GM18508 (cell line): Measurements from ENCODE around the gene P2RX7.
"Not testable (repeated sequence)": the region's sequence is repeated elsewhere in the genome, so short reads cannot be mapped to it uniquely, and the experiment has no call there.

Source experiments
- ATAC-seq: cut with Tn5 transposase; IDR thresholded peaks from one replicate; pipeline ENCODE4 v1.9.1; 2021; ENCODE audit warnings: moderate number of reproducible peaks; ENCODE audit not compliant: insufficient read depth, unreplicated experiment

The P2RX7 gene

GRCh38 chr12:121130866-121131373 lies 1.8 kb upstream of the P2RX7 start:
- no peak for ATAC-seq

- no peak for ATAC-seq
Measured at GRCh38 chr12:121131941-121132341, 735 bp upstream of the P2RX7 start.

GRCh38 chr12:121133838-121134237 lies 1.2 kb downstream of the P2RX7 start:
- no peak for ATAC-seq

- no peak for ATAC-seq
Measured at GRCh38 chr12:121135320-121135719, 2.6 kb downstream of the P2RX7 start.

- ATAC-seq = no peak
Measured at GRCh38 chr12:121137512-121137911, 4.8 kb downstream of the P2RX7 start.

GRCh38 chr12:121138284-121138683 lies 5.6 kb downstream of the P2RX7 start:
- ATAC-seq = no peak

- ATAC-seq = no peak
Measured at GRCh38 chr12:121139286-121139685, 6.6 kb downstream of the P2RX7 start.

- ATAC-seq = no peak
Measured at GRCh38 chr12:121142171-121142950, 9.7 kb downstream of the P2RX7 start.

GRCh38 chr12:121144416-121144914 lies 11.8 kb downstream of the P2RX7 start:
- no peak for ATAC-seq

GRCh38 chr12:121145221-121145620 lies 12.5 kb downstream of the P2RX7 start:
- ATAC-seq = no peak

GRCh38 chr12:121149289-121149688 lies 16.6 kb downstream of the P2RX7 start:
- ATAC-seq = not testable (repeated sequence)

GRCh38 chr12:121154793-121155375 lies 22.2 kb downstream of the P2RX7 start:
- no peak for ATAC-seq

- ATAC-seq = no peak
Measured at GRCh38 chr12:121156365-121156764, 23.7 kb downstream of the P2RX7 start.

GRCh38 chr12:121158085-121158484 lies 25.4 kb downstream of the P2RX7 start:
- ATAC-seq = no peak

GRCh38 chr12:121158728-121159351 lies 26.2 kb downstream of the P2RX7 start:
- not testable (repeated sequence) for ATAC-seq

GRCh38 chr12:121159467-121160307 lies 27.0 kb downstream of the P2RX7 start:
- ATAC-seq = no peak

GRCh38 chr12:121162384-121162783 lies 29.7 kb downstream of the P2RX7 start:
- ATAC-seq = no peak

- ATAC-seq = no peak
Measured at GRCh38 chr12:121162985-121163384, 30.3 kb downstream of the P2RX7 start.

- not testable (repeated sequence) for ATAC-seq
Measured at GRCh38 chr12:121164839-121165238, 32.2 kb downstream of the P2RX7 start.

GRCh38 chr12:121165316-121165715 lies 32.6 kb downstream of the P2RX7 start:
- ATAC-seq = no peak
